ENCODE measurements around the gene SLC7A10. TPM values are rescaled to one million over a fixed set of nuclear protein-coding genes. Genes with fewer than 3 reads are reported as not detected.

Gene SLC7A10
- total RNA-seq, 1 experiment from 2014 or later, result 2.9 TPM

- Histone ChIP-seq H3K79me2 (ENCODE audit: insufficient read depth, low read length) (no peaks in the 10 kb centered on the region), H3K18ac (ENCODE audit: insufficient read length, low read depth, low read length) (no peak overlapping the region), H2AK5ac (ENCODE audit: insufficient read length, low read length) (no peak overlapping the region), H3K27ac (ENCODE audit: insufficient read length, low read depth, low read length) (no peak overlapping the region), H2BK12ac (ENCODE audit: insufficient read length, low read depth, low read length) (no peak overlapping the region), H3K79me1 (ENCODE audit: insufficient read depth, low read depth, low read length, poor library complexity, severe bottlenecking) (no peaks in the 10 kb centered on the region), H4K20me1 (ENCODE audit: control insufficient read depth, insufficient read depth, insufficient read length) (no peaks in the 10 kb centered on the region), H2BK5ac (ENCODE audit: insufficient read length, low read length) (no peak overlapping the region), H2BK20ac (ENCODE audit: low read depth, low read length, poor library complexity, severe bottlenecking) (no peak overlapping the region), H2BK15ac (ENCODE audit: low read depth, low read length) (no peak overlapping the region), H3K23ac (ENCODE audit: insufficient read length, low read depth, low read length) (no peak overlapping the region), H3K4me2 (ENCODE audit: insufficient read depth, insufficient read length, low read length) (no peak overlapping the region), H3K23me2 (ENCODE audit: insufficient read length, low read depth, low read length, poor library complexity, severe bottlenecking) (no peaks in the 10 kb centered on the region), H3K14ac (ENCODE audit: insufficient read depth, low read length) (no peak overlapping the region), H3K9me3 (ENCODE audit: control insufficient read depth, low read depth, low read length) (no peaks in the 10 kb centered on the region), H3T11ph (ENCODE audit: low read length) (no peak overlapping the region), H3K56ac (ENCODE audit: insufficient read length, low read depth, low read length) (no peak overlapping the region), H3K4ac (ENCODE audit: low read depth, low read length) (no peak overlapping the region), H3K4me1 (ENCODE audit: insufficient read depth, low read length) (no peaks in the 10 kb centered on the region), H4K8ac (replicated peaks; ENCODE audit: insufficient read length, low read depth, low read length) (no peak overlapping the region), H3K27me3 (ENCODE audit: insufficient read depth, low read length) (no peaks in the 10 kb centered on the region), H2AFZ (ENCODE audit: low read length) (no peak overlapping the region), H4K5ac (ENCODE audit: insufficient read length, low read depth, low read length) (no peak overlapping the region), H4K91ac (ENCODE audit: insufficient read length, low read depth, low read length) (no peak overlapping the region), H3K9ac (ENCODE audit: extremely low read depth, insufficient read length, low read length) (no peak overlapping the region), H2BK120ac (ENCODE audit: low read depth, low read length, poor library complexity, severe bottlenecking) (no peak overlapping the region)
- H3K4me3 Mint-ChIP-seq, result no peak overlapping the region
- no CpG with 5 or more reads among the region's 11 CpGs for WGBS (ENCODE audit: extremely low coverage, insufficient read length, low lambda C conversion rate)
- TF ChIP-seq, protein P1, sequence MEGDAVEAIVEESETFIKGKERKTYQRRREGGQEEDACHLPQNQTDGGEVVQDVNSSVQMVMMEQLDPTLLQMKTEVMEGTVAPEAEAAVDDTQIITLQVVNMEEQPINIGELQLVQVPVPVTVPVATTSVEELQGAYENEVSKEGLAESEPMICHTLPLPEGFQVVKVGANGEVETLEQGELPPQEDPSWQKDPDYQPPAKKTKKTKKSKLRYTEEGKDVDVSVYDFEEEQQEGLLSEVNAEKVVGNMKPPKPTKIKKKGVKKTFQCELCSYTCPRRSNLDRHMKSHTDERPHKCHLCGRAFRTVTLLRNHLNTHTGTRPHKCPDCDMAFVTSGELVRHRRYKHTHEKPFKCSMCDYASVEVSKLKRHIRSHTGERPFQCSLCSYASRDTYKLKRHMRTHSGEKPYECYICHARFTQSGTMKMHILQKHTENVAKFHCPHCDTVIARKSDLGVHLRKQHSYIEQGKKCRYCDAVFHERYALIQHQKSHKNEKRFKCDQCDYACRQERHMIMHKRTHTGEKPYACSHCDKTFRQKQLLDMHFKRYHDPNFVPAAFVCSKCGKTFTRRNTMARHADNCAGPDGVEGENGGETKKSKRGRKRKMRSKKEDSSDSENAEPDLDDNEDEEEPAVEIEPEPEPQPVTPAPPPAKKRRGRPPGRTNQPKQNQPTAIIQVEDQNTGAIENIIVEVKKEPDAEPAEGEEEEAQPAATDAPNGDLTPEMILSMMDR (conservative IDR thresholded peaks at IDR 0.05), result no peak
- peaks cover 9 to 10% of the 10 kb centered on the region in 2 experiments; a peak in 3 of 5 replicates for H3K9me3 Mint-ChIP-seq
- H3K27ac Mint-ChIP-seq, result no peak overlapping the region
- peaks cover 0 to 4% of the 10 kb centered on the region in 2 experiments; a peak in 1 of 4 replicates for H3K4me1 Mint-ChIP-seq
- H3K27me3 Mint-ChIP-seq (ENCODE audit: low read depth), result peaks cover 14% of the 10 kb centered on the region
- H3K36me3 Mint-ChIP-seq (ENCODE audit: insufficient read depth in 1 of 3, low read depth in 3 of 3), result peaks cover 0 to 5% (median 3%) of the 10 kb centered on the region in 3 experiments; a peak in 2 of 7 replicates
- no peak for DNase-seq
Observed at GRCh38 chr19:33241091-33241529, 15.5 kb upstream of the SLC7A10 start.
